K562 treated with DMSO at 1 percent for 12 hours (cell line): ENCODE data around the gene ARSB. TPM values are rescaled to one million over a fixed set of nuclear protein-coding genes. Genes with fewer than 3 reads are reported as not detected.

Source experiments
- total RNA-seq: library from RNA; unstranded; fragments of 300-600 nt; gene quantifications from 2 replicates; pipeline ENCODE4 v1.2.3, GENCODE V29; 2022; ENCODE audit not compliant: insufficient read depth

ARSB gene
- 3.4 and 9.1 TPM in 2 replicates for total RNA-seq

DNA sequence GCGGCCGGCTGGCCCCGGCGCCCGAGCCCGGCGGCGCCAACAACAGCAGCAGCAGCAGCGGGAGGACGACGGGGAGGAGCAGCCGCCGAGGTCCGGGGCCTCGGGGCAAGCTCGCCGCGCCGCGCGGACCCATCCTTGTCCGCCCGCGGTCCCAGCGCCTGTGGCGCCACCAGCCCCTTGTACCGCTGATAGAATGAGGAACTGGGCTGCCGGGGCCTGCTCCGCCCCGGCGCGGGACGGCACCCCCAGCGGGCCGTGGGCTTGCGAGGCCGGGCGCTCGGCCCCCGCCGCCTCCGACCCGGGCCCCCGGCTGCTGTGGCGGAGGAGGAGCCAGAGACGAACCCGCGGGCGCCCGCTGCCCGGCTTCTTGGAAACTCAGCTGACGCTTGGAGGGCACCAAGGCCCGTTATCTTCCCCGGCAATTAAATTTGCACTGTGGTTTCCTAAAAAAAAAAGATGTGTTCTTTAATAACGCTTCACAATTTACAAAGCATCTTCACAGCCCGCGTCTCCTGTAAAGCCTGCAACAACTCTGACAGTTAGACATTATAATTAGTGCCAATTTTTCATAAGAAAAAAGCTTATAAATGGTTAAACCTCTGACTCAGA, at the start of gene ARSB:
Gene ARSB (minus strand): TSS at position 195 of the 609 bp plus-strand sequence. CDS start 62 bp downstream, at position 133.

Other genes starting within 250 kb of the ARSB start
- 1.8 and 4.1 TPM in 2 replicates for gene DMGDH, start 84.4 kb upstream of the ARSB start, total RNA-seq
- not detected in 2 replicates for gene BHMT2, start 84.5 kb upstream of the ARSB start, total RNA-seq
- gene BHMT, start 126.5 kb upstream of the ARSB start, total RNA-seq, result not detected in 2 replicates